Tibial nerve (tissue), 4 donors: ENCODE results near the gene EPS8L3. TPM values are rescaled to one million over a fixed set of nuclear protein-coding genes. Genes with fewer than 3 reads are reported as not detected.

Experiments
- DNase-seq, 2 donors: peaks; one replicate each; pipeline ENCODE4 v3.0.0-alpha.2; 2019; ENCODE audit warnings: low spot score in 2 of 2
- H3K27ac ChIP-seq, 4 donors: fragments of 200-600 bp; sonication (generic) in 3 of 4; one replicate each; pipeline ENCODE4 v1.5.1; 2017 to 2019; ENCODE audit warnings: mild to moderate bottlenecking in 1 of 4
- H3K27me3 ChIP-seq, 2 donors: fragments of 200-600 bp; sonication (generic) in 1 of 2; one replicate each; pipeline versions ENCODE4 v1.5.1 to v1.6.0; 2017 to 2019
- H3K36me3 ChIP-seq, 3 donors: fragments of 200-600 bp; sonication (generic); one replicate each; pipeline ENCODE4 v1.5.1; 2018 to 2019
- H3K4me1 ChIP-seq, 4 donors: fragments of 200-600 bp; sonication (generic) in 3 of 4; one replicate each; pipeline ENCODE4 v1.5.1; 2017 to 2019
- H3K4me3 ChIP-seq, 4 donors: fragments of 200-600 bp; sonication (generic) in 3 of 4; one replicate each; pipeline ENCODE4 v1.5.1; 2017 to 2019; ENCODE audit warnings: mild to moderate bottlenecking in 1 of 4, moderate library complexity in 1 of 4
- H3K9me3 ChIP-seq, 4 donors: fragments of 200-600 bp; sonication (generic) in 3 of 4; one replicate each; pipeline ENCODE4 v1.5.1; 2017 to 2019
- CTCF ChIP-seq, 5 experiments: fragments of 200-600 bp in 3 of 5; fragments of 450-650 bp in 2 of 5; sonication (generic) in 3 of 5; IDR thresholded peaks; one replicate each; pipeline ENCODE4 v1.5.1; 2016 to 2019; ENCODE audit warnings: antibody characterized with exemption in 5 of 5, mild to moderate bottlenecking in 3 of 5, moderate library complexity in 2 of 5
- EP300 ChIP-seq, 2 donors: sonication (generic); formaldehyde crosslinking; IDR thresholded peaks; one replicate each; pipeline ENCODE4 v1.6.1; 2017; ENCODE audit warnings: antibody characterized with exemption in 2 of 2, mild to moderate bottlenecking in 1 of 2
- POLR2A ChIP-seq, 2 donors: fragments of 450-650 bp; IDR thresholded peaks; one replicate each; pipeline ENCODE4 v1.6.1; 2017; ENCODE audit warnings: antibody characterized with exemption in 2 of 2, mild to moderate bottlenecking in 2 of 2, moderate library complexity in 2 of 2
- WGBS, 2 donors: methylation state at CpG; one replicate each; pipeline ENCODE4 v1.1.5; 2018; 5-methylcytosine and 5-hydroxymethylcytosine counted together
- total RNA-seq, 4 donors: library from RNA; depleted of rRNA; stranded (reverse); fragments of >200 nt; gene quantifications; one replicate each; pipeline ENCODE4 v1.1.0, GENCODE V29; 2016

The EPS8L3 gene
- total RNA-seq, 4 donors from 2014 or later = not detected

- WGBS, 2 donors = 55 to 58% methylated on average over 6 of the region's 6 CpGs
- H3K27me3 ChIP-seq = no peaks in the 10 kb centered on the region
- TF ChIP-seq EP300 (IDR thresholded peaks at IDR 0.05) (no peak), POLR2A (IDR thresholded peaks at IDR 0.05) (no peak), CTCF (IDR thresholded peaks at IDR 0.05) (no peak)
- no peak overlapping the region for H3K4me3 ChIP-seq
- H3K9me3 ChIP-seq = no peaks in the 10 kb centered on the region
- DNase-seq = no peak
- H3K27ac ChIP-seq = peak overlapping the region in 2 of 4 donors; percentile 17 to 60
- peaks cover 0 to 51% (median 16%) of the 10 kb centered on the region in 4 donors for H3K4me1 ChIP-seq
- no peaks in the 10 kb centered on the region for H3K36me3 ChIP-seq
Measured at GRCh38 chr1:109786531-109787021, 22.9 kb upstream of the EPS8L3 start.

DNA sequence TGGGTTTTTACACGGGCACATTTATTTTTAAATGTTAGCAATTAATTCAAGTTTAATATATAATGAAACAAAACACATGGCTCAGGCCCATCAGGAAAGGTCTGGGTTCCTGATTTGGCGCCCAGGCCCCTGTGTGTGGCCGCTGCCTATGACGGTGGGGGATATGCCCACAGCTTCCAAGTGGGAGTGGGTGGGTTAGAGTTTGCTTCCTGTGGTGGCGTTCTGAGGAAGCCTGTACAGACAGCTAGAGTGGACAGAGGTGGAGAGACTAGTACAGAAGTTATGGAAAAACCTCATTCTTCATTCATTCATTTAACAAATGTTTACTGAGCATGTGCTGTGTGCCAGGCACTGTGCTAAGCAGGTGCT, 22.4 kb upstream of the EPS8L3 start:
- WGBS, 2 donors = 64 to 72% methylated on average over 5 of the region's 5 CpGs
- DNase-seq = no peak
- Histone ChIP-seq H3K27ac (peak overlapping the region in 1 of 4 donors; percentile 17), H3K9me3 (no peaks in the 10 kb centered on the region), H3K4me1 (peaks cover 0 to 46% (median 13%) of the 10 kb centered on the region in 4 donors), H3K36me3 (no peaks in the 10 kb centered on the region), H3K4me3 (no peak overlapping the region), H3K27me3 (no peaks in the 10 kb centered on the region)
- TF ChIP-seq EP300 (IDR thresholded peaks at IDR 0.05) (no peak), CTCF (IDR thresholded peaks at IDR 0.05) (no peak), POLR2A (IDR thresholded peaks at IDR 0.05) (no peak)

- no peak for DNase-seq
- 72 to 90% methylated on average over 4 of the region's 4 CpGs for WGBS, 2 donors
- Histone ChIP-seq H3K4me3 (no peak overlapping the region), H3K4me1 (peaks cover 0 to 42% (median 11%) of the 10 kb centered on the region in 4 donors), H3K27ac (no peak overlapping the region), H3K36me3 (no peaks in the 10 kb centered on the region), H3K27me3 (no peaks in the 10 kb centered on the region), H3K9me3 (no peaks in the 10 kb centered on the region)
- no peak for TF ChIP-seq POLR2A (IDR thresholded peaks at IDR 0.05)
- no peak for TF ChIP-seq CTCF (IDR thresholded peaks at IDR 0.05)
- TF ChIP-seq EP300 (IDR thresholded peaks at IDR 0.05) = no peak
Measured at GRCh38 chr1:109785446-109786111, 21.9 kb upstream of the EPS8L3 start.

- WGBS, 2 donors = 81 to 90% methylated on average over 5 of the region's 5 CpGs
- H3K27ac ChIP-seq = no peak overlapping the region
- no peaks in the 10 kb centered on the region for H3K27me3 ChIP-seq
- peaks cover 0 to 42% (median 9%) of the 10 kb centered on the region in 4 donors for H3K4me1 ChIP-seq
- no peaks in the 10 kb centered on the region for H3K36me3 ChIP-seq
- no peak overlapping the region for H3K4me3 ChIP-seq
- TF ChIP-seq EP300 (IDR thresholded peaks at IDR 0.05) = no peak
- no peak for TF ChIP-seq CTCF (IDR thresholded peaks at IDR 0.05)
- TF ChIP-seq POLR2A (IDR thresholded peaks at IDR 0.05) = no peak
- no peak for DNase-seq
- no peaks in the 10 kb centered on the region for H3K9me3 ChIP-seq
Measured at GRCh38 chr1:109784551-109785252, 21.0 kb upstream of the EPS8L3 start.

GRCh38 chr1:109783436-109783835, 19.7 kb upstream of the EPS8L3 start:
- DNase-seq = no peak
- Histone ChIP-seq H3K9me3 (no peaks in the 10 kb centered on the region), H3K4me1 (peaks cover 0 to 42% (median 9%) of the 10 kb centered on the region in 4 donors), H3K4me3 (no peak overlapping the region), H3K27me3 (no peaks in the 10 kb centered on the region), H3K36me3 (no peaks in the 10 kb centered on the region), H3K27ac (peak overlapping the region in 2 of 4 donors; percentile 2 to 17)
- 42 to 50% methylated on average over 6 to 8 of the region's 8 CpGs for WGBS, 2 donors
- TF ChIP-seq EP300 (IDR thresholded peaks at IDR 0.05) = no peak
- no peak for TF ChIP-seq CTCF (IDR thresholded peaks at IDR 0.05)
- no peak for TF ChIP-seq POLR2A (IDR thresholded peaks at IDR 0.05)
